GM12873 (cell line): Measurements from ENCODE around the gene LAMB1.

Experiments used
- TF ChIP-seq, protein P1 (sequence below): IDR thresholded peaks from 2 replicates; pipeline ENCODE4 v1.5.1; 2012; ENCODE audit warnings: low read depth, mild to moderate bottlenecking, moderate library complexity, low read length, control low read depth; ENCODE audit not compliant: insufficient read depth; ENCODE audit errors: missing control alignments

LAMB1 gene

DNA sequence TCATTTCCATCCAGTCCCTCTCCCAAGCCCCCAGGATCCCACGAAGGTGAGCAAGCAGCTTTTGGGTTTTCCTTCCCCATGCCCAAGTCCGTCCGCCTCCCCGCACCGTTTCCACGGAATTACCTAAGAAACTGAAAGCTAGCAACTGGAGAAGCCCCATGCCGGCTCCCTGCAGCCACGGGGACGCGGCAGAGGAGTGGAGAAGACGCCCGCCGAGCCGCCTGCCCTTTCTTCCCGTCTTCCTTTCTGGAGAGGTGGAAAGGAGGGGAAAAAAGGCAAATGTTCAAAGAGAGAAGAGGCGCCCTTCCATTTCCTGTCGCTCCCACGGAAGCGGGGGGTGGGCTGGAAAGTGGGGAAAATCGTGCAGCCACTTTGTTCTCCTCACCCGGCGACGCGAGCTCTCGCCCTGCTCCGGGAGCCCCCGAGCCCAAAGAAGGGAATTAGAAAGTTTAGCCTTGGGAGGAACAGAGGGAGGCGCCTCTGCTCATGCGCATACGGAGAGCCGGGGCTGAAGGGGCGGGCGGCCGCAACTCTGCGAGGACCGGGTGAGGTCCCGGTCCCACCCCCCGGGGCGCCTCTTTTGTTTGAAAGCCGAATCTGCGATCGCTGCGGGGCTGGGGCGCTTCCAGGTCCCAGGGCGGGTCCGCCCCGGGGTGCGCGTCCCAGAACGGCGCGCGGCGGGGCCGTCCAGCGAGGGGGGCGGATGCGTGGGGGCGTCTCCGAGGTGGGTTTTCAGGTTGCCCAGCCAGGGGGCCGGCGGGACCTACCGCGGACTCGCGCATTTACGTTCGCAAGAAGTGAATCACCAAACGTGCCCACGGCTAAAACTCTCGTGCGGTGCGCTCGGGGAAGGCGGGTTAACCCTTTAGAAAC lies at the start of gene LAMB1:
Gene LAMB1 (minus strand): TSS at position 436 of the 873 bp plus-strand sequence. CDS start 276 bp downstream, at position 160.
- TF ChIP-seq, protein P1, sequence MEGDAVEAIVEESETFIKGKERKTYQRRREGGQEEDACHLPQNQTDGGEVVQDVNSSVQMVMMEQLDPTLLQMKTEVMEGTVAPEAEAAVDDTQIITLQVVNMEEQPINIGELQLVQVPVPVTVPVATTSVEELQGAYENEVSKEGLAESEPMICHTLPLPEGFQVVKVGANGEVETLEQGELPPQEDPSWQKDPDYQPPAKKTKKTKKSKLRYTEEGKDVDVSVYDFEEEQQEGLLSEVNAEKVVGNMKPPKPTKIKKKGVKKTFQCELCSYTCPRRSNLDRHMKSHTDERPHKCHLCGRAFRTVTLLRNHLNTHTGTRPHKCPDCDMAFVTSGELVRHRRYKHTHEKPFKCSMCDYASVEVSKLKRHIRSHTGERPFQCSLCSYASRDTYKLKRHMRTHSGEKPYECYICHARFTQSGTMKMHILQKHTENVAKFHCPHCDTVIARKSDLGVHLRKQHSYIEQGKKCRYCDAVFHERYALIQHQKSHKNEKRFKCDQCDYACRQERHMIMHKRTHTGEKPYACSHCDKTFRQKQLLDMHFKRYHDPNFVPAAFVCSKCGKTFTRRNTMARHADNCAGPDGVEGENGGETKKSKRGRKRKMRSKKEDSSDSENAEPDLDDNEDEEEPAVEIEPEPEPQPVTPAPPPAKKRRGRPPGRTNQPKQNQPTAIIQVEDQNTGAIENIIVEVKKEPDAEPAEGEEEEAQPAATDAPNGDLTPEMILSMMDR = no peak

DNA sequence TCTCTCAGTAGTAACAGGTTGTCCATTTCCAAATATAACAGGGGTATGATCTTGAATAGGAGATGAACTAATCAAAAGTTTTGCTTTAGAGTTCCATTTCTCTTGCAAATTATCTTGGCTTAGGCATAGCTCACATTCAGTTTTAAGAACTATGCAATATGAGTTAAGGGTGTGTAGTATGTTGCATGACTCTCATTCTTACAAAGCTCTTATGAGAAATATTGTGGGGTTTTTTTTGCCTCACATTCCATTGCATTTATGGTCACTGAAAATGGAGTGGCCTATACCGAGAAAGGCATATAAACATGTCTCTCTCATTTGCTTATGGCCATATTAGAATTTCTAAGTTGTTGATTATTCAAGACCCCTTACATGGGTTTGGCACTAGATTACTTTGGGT lies 48.5 kb upstream of the LAMB1 start:
- TF ChIP-seq, protein P1 = no peak

DNA sequence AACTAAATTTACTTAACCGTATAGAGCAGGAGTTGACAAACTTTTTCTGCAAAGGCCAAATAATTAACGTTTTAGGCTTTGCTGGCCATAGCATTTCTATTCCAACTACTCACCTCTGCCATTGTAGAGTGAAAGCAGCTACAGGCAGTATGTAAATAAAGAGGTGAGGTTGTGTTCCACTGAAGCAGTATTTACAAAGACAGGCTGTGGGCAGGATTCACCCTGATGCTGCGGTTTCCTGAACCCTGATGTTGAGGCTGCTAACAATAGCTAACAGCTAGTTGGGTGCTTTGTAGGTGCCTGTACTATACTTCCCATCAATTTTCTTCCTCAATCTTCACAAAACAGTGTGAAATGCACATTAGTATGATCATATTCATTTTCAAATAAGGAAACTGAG lies 47.0 kb upstream of the LAMB1 start:
- TF ChIP-seq, protein P1 = no peak

DNA sequence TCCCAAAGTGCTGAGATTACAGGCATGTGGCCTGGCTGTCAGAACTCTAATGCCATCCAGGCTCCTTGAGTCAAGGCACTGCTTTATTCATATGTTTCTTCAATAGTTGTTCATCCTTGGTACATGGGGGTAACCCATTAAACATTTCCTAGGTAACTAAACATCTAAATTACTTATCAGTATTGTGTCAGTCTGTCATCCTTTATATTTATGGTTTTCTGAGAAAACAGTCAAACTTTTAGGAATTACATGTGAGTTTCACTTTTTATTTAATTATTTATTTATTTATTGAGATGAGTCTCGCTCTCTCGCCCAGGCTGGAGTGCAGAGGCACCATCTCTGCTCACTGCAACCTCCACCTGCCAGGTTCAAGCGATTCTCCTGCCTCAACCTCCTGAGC lies 45.5 kb upstream of the LAMB1 start:
- TF ChIP-seq, protein P1 = no peak

DNA sequence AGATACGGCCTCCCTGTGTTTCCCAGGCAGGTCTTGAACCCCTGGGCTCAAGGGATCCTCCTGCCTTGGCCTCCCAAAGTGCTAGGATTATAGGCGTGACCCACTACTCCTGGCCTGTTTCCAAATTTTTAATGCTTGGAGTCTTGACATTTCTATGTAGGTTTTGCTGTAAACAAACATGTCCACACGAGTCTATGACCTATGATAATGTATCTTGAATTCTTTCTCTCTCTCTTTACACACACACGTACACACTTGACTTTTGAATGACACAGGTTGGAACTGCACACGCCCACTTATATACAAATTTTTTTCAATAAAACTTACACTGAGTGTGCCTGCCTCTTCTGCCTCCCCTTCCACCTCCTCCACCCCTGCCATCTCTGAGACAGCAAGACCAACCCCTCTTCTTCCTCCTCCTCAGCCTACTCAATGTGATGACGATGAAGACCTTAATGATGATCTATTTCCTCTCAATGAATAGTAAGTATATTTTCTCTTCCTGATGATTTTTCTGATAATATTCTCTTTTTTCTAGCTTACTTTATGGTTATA lies 44.1 kb upstream of the LAMB1 start:
- TF ChIP-seq, protein P1 = no peak

DNA sequence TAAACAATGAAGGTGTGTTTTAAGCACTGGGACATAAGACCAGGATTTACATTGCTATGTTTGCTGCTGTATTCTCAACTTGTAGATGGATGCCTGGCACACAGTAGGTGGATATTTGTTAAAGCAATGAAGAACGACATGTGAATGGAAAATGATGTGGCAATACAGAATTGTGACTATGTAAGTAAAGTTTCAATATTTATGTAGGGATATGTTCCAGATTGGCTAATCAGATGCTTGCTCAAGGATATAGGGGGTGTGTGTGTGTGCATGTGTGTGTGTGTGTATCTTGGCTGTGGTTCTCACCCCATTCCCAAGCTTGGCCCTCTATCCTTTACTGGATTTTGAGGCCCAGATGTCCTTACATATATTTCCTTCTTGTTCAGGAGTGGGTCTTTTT lies 42.7 kb upstream of the LAMB1 start:
- TF ChIP-seq, protein P1 = no peak

DNA sequence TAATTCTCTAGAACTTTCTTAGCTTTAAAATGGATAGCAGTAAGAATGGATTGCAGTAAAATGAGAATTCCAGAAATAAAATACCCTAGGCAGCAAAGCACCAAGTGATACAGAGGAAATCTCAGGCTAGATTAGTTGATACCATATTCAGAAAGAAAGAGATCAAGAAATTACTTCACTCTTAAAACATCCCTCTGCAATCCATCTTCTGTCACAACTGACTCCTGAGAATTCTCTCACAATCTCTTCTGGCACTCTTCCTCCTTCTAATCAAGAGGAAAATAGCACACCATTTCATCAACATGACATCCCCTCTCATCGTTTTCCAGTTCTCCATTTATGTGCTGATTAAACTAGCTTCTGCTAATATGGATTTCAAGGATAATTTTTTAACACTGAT lies 42.2 kb upstream of the LAMB1 start:
- TF ChIP-seq, protein P1 = no peak
